Measurements from ENCODE around the gene TENT5C. TPM values are rescaled to one million over a fixed set of nuclear protein-coding genes. Genes with fewer than 3 reads are reported as not detected.

Gene TENT5C
- total and polyA plus RNA-seq, 2 of the 8 experiments (the other 6 are each of a cell fraction or from before 2014, with no cell fraction given), result 0.38 to 0.99 TPM

DNA sequence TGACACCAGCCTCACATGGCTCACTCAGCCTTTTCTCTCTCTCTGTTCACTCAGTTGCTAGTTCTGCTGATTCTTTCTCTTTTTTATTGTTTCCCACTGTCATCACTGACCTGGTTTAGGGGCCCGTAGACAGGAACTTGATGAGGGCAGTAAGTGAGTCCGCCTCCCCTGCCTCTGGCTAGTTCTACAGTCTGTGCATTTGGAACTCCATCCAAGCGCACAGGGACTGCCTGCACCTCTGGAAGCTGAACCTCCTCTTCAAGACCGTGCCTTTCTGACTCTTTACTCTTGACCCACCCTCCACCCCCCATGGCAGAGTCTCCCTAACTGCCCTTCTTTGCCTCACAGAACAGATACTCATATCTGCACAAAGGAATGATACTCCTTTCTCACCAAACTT is 4.2 kb downstream of the TENT5C start:
- Histone ChIP-seq H3K4me3 (ENCODE audit: extremely low read depth in 1 of 4, insufficient read depth in 2 of 4, low read depth in 3 of 4, low read length in 4 of 4) (no peak overlapping the region), H3K56ac (replicated peaks; ENCODE audit: insufficient read length, low read depth, low read length) (no peak overlapping the region), H2BK20ac (ENCODE audit: low read length) (no peak overlapping the region), H4K8ac (ENCODE audit: extremely low read depth, insufficient read depth, low read length) (no peak overlapping the region), H2BK15ac (ENCODE audit: low read length) (no peak overlapping the region), H3K4me1 (replicated peaks in 1 of 4; ENCODE audit: control insufficient read depth in 3 of 4, insufficient read depth in 4 of 4, low read length in 3 of 4) (peaks cover 0 to 12% (median 6%) of the 10 kb centered on the region in 4 experiments; a peak in 5 of 7 replicates), H3K9ac (replicated peaks in 1 of 4; ENCODE audit: extremely low read depth in 1 of 4, low read depth in 3 of 4, low read length in 3 of 4) (no peak overlapping the region), H2AK5ac (ENCODE audit: low read depth, low read length) (no peak overlapping the region), H4K5ac (ENCODE audit: insufficient read length, low read depth, low read length) (no peak overlapping the region), H4K20me1 (replicated peaks in 1 of 2; ENCODE audit: control insufficient read depth in 1 of 2, insufficient read depth in 2 of 2, low read length in 2 of 2) (peaks cover 0 to 2% of the 10 kb centered on the region in 2 experiments), H3K79me1 (ENCODE audit: low read depth, low read length) (no peaks in the 10 kb centered on the region), H3K23me2 (ENCODE audit: low read depth, low read length) (peaks cover 16% of the 10 kb centered on the region), H4K91ac (replicated peaks; ENCODE audit: insufficient read length, low read length) (no peak overlapping the region), H3K27ac (ENCODE audit: low read depth, low read length) (no peak overlapping the region), H3K27me3 (replicated peaks in 1 of 4; ENCODE audit: control insufficient read depth in 3 of 4, extremely low read depth in 1 of 4, insufficient read depth in 3 of 4, low read length in 3 of 4) (peaks cover 0 to 17% (median 14%) of the 10 kb centered on the region in 4 experiments; a peak in 6 of 7 replicates), H3K4ac (replicated peaks; ENCODE audit: insufficient read length, low read depth, low read length) (no peak overlapping the region), H3K36me3 (ENCODE audit: control insufficient read depth in 2 of 4, insufficient read depth in 4 of 4, low read length in 3 of 4) (no peaks in the 10 kb centered on the region), H3K79me2 (ENCODE audit: control insufficient read depth in 1 of 2, insufficient read depth in 2 of 2, low read length in 2 of 2) (no peaks in the 10 kb centered on the region), H2BK120ac (replicated peaks; ENCODE audit: low read depth, low read length) (no peak overlapping the region), H3K4me2 (ENCODE audit: insufficient read depth in 1 of 2, low read depth in 2 of 2, low read length in 2 of 2) (no peak overlapping the region), H2BK5ac (ENCODE audit: low read depth, low read length) (no peak overlapping the region), H3K23ac (ENCODE audit: insufficient read length) (no peak overlapping the region), H3K9me3 (ENCODE audit: insufficient read depth in 2 of 2, low read depth in 1 of 2, low read length in 1 of 2) (no peaks in the 10 kb centered on the region), H2AFZ (ENCODE audit: low read length) (no peak overlapping the region), H2BK12ac (ENCODE audit: low read depth, low read length) (no peak overlapping the region), H3K18ac (ENCODE audit: extremely low read depth, low read length) (no peak overlapping the region), H3K14ac (ENCODE audit: insufficient read length) (no peak overlapping the region)
- WGBS, 2 experiments (ENCODE audit: extremely low coverage in 1 of 2, insufficient coverage in 1 of 2, insufficient read length in 1 of 2, insufficient replicate concordance in 2 of 2, low coverage in 1 of 2, low lambda C conversion rate in 2 of 2, missing lambda C conversion rate in 1 of 2), result 87% methylated on average over 4 of the region's 4 CpGs; no CpG with 5 or more reads in 1 of the 2 experiments
- FAIRE-seq, result no peak
- TF ChIP-seq GTF2F1 (IDR thresholded peaks at IDR 0.05; ENCODE audit: borderline replicate concordance, low read depth, low read length), result no peak
- CTCF ChIA-PET (ENCODE audit: partially characterized antibody), result interaction anchor here (0.9 to 2.1 kb wide), 2 partner anchors 76 to 148 kb away, joined by 3 to 8 read pairs; no protein-coding TSS in a partner anchor
- POLR2A ChIA-PET (ENCODE audit: partially characterized antibody), result interaction anchor here (0.6 to 1.0 kb wide), 2 partner anchors 11 to 146 kb away, joined by 3 read pairs; no protein-coding TSS in a partner anchor
- DNase-seq (ENCODE audit: low read depth in 1 of 2, low spot score in 2 of 2), result no peak
